ENCODE measurements around the gene NECAB2.

Gene NECAB2

GRCh38 chr16:84031556-84031955, 63.5 kb downstream of the NECAB2 start:
- Histone ChIP-seq H3K9me3 (ENCODE audit: insufficient read depth, low read length) (peaks cover 11% of the 10 kb centered on the region), H3K4me3 (ENCODE audit: insufficient read length, low read depth) (no peak overlapping the region), H3K9ac (ENCODE audit: insufficient read length, low read depth) (peak overlapping the region; percentile 39), H3K4me1 (ENCODE audit: insufficient read depth, insufficient read length) (peaks cover 12% of the 10 kb centered on the region), H3K36me3 (ENCODE audit: insufficient read depth, insufficient read length, low read length) (no peaks in the 10 kb centered on the region), H3K27me3 (ENCODE audit: insufficient read depth, insufficient read length) (peaks cover 13% of the 10 kb centered on the region)
- TF ChIP-seq YY1 (IDR thresholded peaks at IDR 0.05; ENCODE audit: insufficient read depth, insufficient read length) (no peak), SUZ12 (IDR thresholded peaks at IDR 0.05; ENCODE audit: extremely low read depth, insufficient read depth, insufficient read length) (no peak), ZNF274 (IDR thresholded peaks at IDR 0.05; ENCODE audit: low read depth, low read length) (no peak)
- DNase-seq (ENCODE audit: low read depth, low spot score), result no peak

GRCh38 chr16:84032458-84033178, 64.6 kb downstream of the NECAB2 start:
- H3K4me3 ChIP-seq (ENCODE audit: insufficient read length, low read depth), result no peak overlapping the region
- H3K9ac ChIP-seq (ENCODE audit: insufficient read length, low read depth), result no peak overlapping the region
- no peak for TF ChIP-seq YY1 (IDR thresholded peaks at IDR 0.05; ENCODE audit: insufficient read depth, insufficient read length)
- no peak for TF ChIP-seq ZNF274 (IDR thresholded peaks at IDR 0.05; ENCODE audit: low read depth, low read length)
- no peak for TF ChIP-seq SUZ12 (IDR thresholded peaks at IDR 0.05; ENCODE audit: extremely low read depth, insufficient read depth, insufficient read length)
- DNase-seq (ENCODE audit: low read depth, low spot score), result no peak
- no peaks in the 10 kb centered on the region for H3K36me3 ChIP-seq (ENCODE audit: insufficient read depth, insufficient read length, low read length)
- peaks cover 11% of the 10 kb centered on the region for H3K9me3 ChIP-seq (ENCODE audit: insufficient read depth, low read length)
- H3K4me1 ChIP-seq (ENCODE audit: insufficient read depth, insufficient read length), result peaks cover 8% of the 10 kb centered on the region
- peaks cover 14% of the 10 kb centered on the region for H3K27me3 ChIP-seq (ENCODE audit: insufficient read depth, insufficient read length)

GRCh38 chr16:84033251-84034195, 65.5 kb downstream of the NECAB2 start:
- H3K27me3 ChIP-seq (ENCODE audit: insufficient read depth, insufficient read length), result peaks cover 18% of the 10 kb centered on the region
- H3K4me3 ChIP-seq (ENCODE audit: insufficient read length, low read depth), result no peak overlapping the region
- H3K4me1 ChIP-seq (ENCODE audit: insufficient read depth, insufficient read length), result peaks cover 8% of the 10 kb centered on the region
- peaks cover 11% of the 10 kb centered on the region for H3K9me3 ChIP-seq (ENCODE audit: insufficient read depth, low read length)
- no peak overlapping the region for H3K9ac ChIP-seq (ENCODE audit: insufficient read length, low read depth)
- TF ChIP-seq YY1 (IDR thresholded peaks at IDR 0.05; ENCODE audit: insufficient read depth, insufficient read length) (no peak), ZNF274 (IDR thresholded peaks at IDR 0.05; ENCODE audit: low read depth, low read length) (no peak)
- DNase-seq (ENCODE audit: low read depth, low spot score), result no peak
- no peaks in the 10 kb centered on the region for H3K36me3 ChIP-seq (ENCODE audit: insufficient read depth, insufficient read length, low read length)

GRCh38 chr16:84034516-84034915, 66.5 kb downstream of the NECAB2 start:
- H3K36me3 ChIP-seq (ENCODE audit: insufficient read depth, insufficient read length, low read length), result no peaks in the 10 kb centered on the region
- H3K9me3 ChIP-seq (ENCODE audit: insufficient read depth, low read length), result peaks cover 11% of the 10 kb centered on the region
- no peak overlapping the region for H3K4me3 ChIP-seq (ENCODE audit: insufficient read length, low read depth)
- peaks cover 8% of the 10 kb centered on the region for H3K4me1 ChIP-seq (ENCODE audit: insufficient read depth, insufficient read length)
- no peak for TF ChIP-seq SUZ12 (IDR thresholded peaks at IDR 0.05; ENCODE audit: extremely low read depth, insufficient read depth, insufficient read length)
- TF ChIP-seq YY1 (IDR thresholded peaks at IDR 0.05; ENCODE audit: insufficient read depth, insufficient read length), result no peak
- no peak for TF ChIP-seq ZNF274 (IDR thresholded peaks at IDR 0.05; ENCODE audit: low read depth, low read length)
- peaks cover 24% of the 10 kb centered on the region for H3K27me3 ChIP-seq (ENCODE audit: insufficient read depth, insufficient read length)
- H3K9ac ChIP-seq (ENCODE audit: insufficient read length, low read depth), result no peak overlapping the region
- no peak for DNase-seq (ENCODE audit: low read depth, low spot score)

GRCh38 chr16:84036131-84036530, 68.1 kb downstream of the NECAB2 start:
- TF ChIP-seq ZNF274 (IDR thresholded peaks at IDR 0.05; ENCODE audit: low read depth, low read length), result no peak
- no peak for TF ChIP-seq SUZ12 (IDR thresholded peaks at IDR 0.05; ENCODE audit: extremely low read depth, insufficient read depth, insufficient read length)
- peaks cover 31% of the 10 kb centered on the region for H3K27me3 ChIP-seq (ENCODE audit: insufficient read depth, insufficient read length)
- DNase-seq (ENCODE audit: low read depth, low spot score), result no peak
- H3K4me1 ChIP-seq (ENCODE audit: insufficient read depth, insufficient read length), result peaks cover 8% of the 10 kb centered on the region
- H3K36me3 ChIP-seq (ENCODE audit: insufficient read depth, insufficient read length, low read length), result no peaks in the 10 kb centered on the region
- H3K9me3 ChIP-seq (ENCODE audit: insufficient read depth, low read length), result peaks cover 11% of the 10 kb centered on the region
- H3K4me3 ChIP-seq (ENCODE audit: insufficient read length, low read depth), result no peak overlapping the region
- H3K9ac ChIP-seq (ENCODE audit: insufficient read length, low read depth), result no peak overlapping the region

GRCh38 chr16:84036982-84037425, 69.0 kb downstream of the NECAB2 start:
- H3K36me3 ChIP-seq (ENCODE audit: insufficient read depth, insufficient read length, low read length), result no peaks in the 10 kb centered on the region
- no peak for DNase-seq (ENCODE audit: low read depth, low spot score)
- H3K4me3 ChIP-seq (ENCODE audit: insufficient read length, low read depth), result no peak overlapping the region
- peaks cover 11% of the 10 kb centered on the region for H3K9me3 ChIP-seq (ENCODE audit: insufficient read depth, low read length)
- TF ChIP-seq ZNF274 (IDR thresholded peaks at IDR 0.05; ENCODE audit: low read depth, low read length) (no peak), SUZ12 (IDR thresholded peaks at IDR 0.05; ENCODE audit: extremely low read depth, insufficient read depth, insufficient read length) (no peak), YY1 (IDR thresholded peaks at IDR 0.05; ENCODE audit: insufficient read depth, insufficient read length) (no peak)
- H3K27me3 ChIP-seq (ENCODE audit: insufficient read depth, insufficient read length), result peaks cover 39% of the 10 kb centered on the region
- H3K4me1 ChIP-seq (ENCODE audit: insufficient read depth, insufficient read length), result no peaks in the 10 kb centered on the region
- H3K9ac ChIP-seq (ENCODE audit: insufficient read length, low read depth), result no peak overlapping the region

- no peak overlapping the region for H3K9ac ChIP-seq (ENCODE audit: insufficient read length, low read depth)
- H3K4me1 ChIP-seq (ENCODE audit: insufficient read depth, insufficient read length), result peaks cover 9% of the 10 kb centered on the region
- no peak for DNase-seq (ENCODE audit: low read depth, low spot score)
- no peak overlapping the region for H3K4me3 ChIP-seq (ENCODE audit: insufficient read length, low read depth)
- H3K36me3 ChIP-seq (ENCODE audit: insufficient read depth, insufficient read length, low read length), result no peaks in the 10 kb centered on the region
- TF ChIP-seq SUZ12 (IDR thresholded peaks at IDR 0.05; ENCODE audit: extremely low read depth, insufficient read depth, insufficient read length), result no peak
- TF ChIP-seq ZNF274 (IDR thresholded peaks at IDR 0.05; ENCODE audit: low read depth, low read length), result no peak
- TF ChIP-seq YY1 (IDR thresholded peaks at IDR 0.05; ENCODE audit: insufficient read depth, insufficient read length), result no peak
- H3K9me3 ChIP-seq (ENCODE audit: insufficient read depth, low read length), result peaks cover 11% of the 10 kb centered on the region
- peaks cover 47% of the 10 kb centered on the region for H3K27me3 ChIP-seq (ENCODE audit: insufficient read depth, insufficient read length)
Measured at GRCh38 chr16:84038469-84038868, 70.4 kb downstream of the NECAB2 start.
